GM18517 (cell line): Measurements from ENCODE around the gene FAM149A.

ENCODE experiments used
- ATAC-seq: cut with Tn5 transposase; IDR thresholded peaks from one replicate; pipeline ENCODE4 v1.9.1; 2021; ENCODE audit warnings: mild to moderate bottlenecking, moderate library complexity; ENCODE audit not compliant: unreplicated experiment

Gene FAM149A

GRCh38 chr4:186104890-186105646 is 564 bp downstream of the FAM149A start:
- ATAC-seq, result no peak

GRCh38 chr4:186105647-186106321 is 1.3 kb downstream of the FAM149A start:
- no peak for ATAC-seq

- ATAC-seq, result no peak
Observed at GRCh38 chr4:186107947-186108346, 3.4 kb downstream of the FAM149A start.

- ATAC-seq, result no peak
Observed at GRCh38 chr4:186108391-186108790, 3.9 kb downstream of the FAM149A start.

GRCh38 chr4:186109245-186109644 is 4.7 kb downstream of the FAM149A start:
- ATAC-seq, result no peak

- no peak for ATAC-seq
Observed at GRCh38 chr4:186116697-186117096, 12.2 kb downstream of the FAM149A start.

- ATAC-seq, result no peak
Observed at GRCh38 chr4:186118582-186118981, 14.1 kb downstream of the FAM149A start.

GRCh38 chr4:186121057-186121456 is 16.6 kb downstream of the FAM149A start:
- ATAC-seq, result no peak

- ATAC-seq, result no peak
Observed at GRCh38 chr4:186128842-186129241, 24.3 kb downstream of the FAM149A start.

- ATAC-seq, result no peak
Observed at GRCh38 chr4:186131935-186132334, 27.4 kb downstream of the FAM149A start.

GRCh38 chr4:186132577-186133242 is 28.2 kb downstream of the FAM149A start:
- ATAC-seq, result no peak

- ATAC-seq, result peak; percentile 99
Observed at GRCh38 chr4:186134257-186134656, 29.8 kb downstream of the FAM149A start.

GRCh38 chr4:186134861-186135260 is 30.4 kb downstream of the FAM149A start:
- no peak for ATAC-seq

GRCh38 chr4:186137196-186137794 is 32.8 kb downstream of the FAM149A start:
- ATAC-seq, result no peak

GRCh38 chr4:186144198-186144945 is 39.9 kb downstream of the FAM149A start:
- peak; percentile 47 for ATAC-seq

- ATAC-seq, result peak; percentile 51
Observed at GRCh38 chr4:186144946-186145569, 40.6 kb downstream of the FAM149A start.

GRCh38 chr4:186146458-186146857 is 42.0 kb downstream of the FAM149A start:
- ATAC-seq, result no peak

- ATAC-seq, result no peak
Observed at GRCh38 chr4:186148336-186148975, 44.0 kb downstream of the FAM149A start.

GRCh38 chr4:186149872-186150271 is 45.4 kb downstream of the FAM149A start:
- no peak for ATAC-seq

GRCh38 chr4:186150926-186151325 is 46.4 kb downstream of the FAM149A start:
- no peak for ATAC-seq
